HL-60 (cell line): Measurements from ENCODE around the gene RIN3.
A peak's percentile ranks its signal among the peaks of the same experiment; 100 is the strongest.

Source experiments
- DNase-seq, 2 experiments: peaks; one replicate each; pipeline ENCODE4 v3.0.0-alpha.2; 2010 to 2020; ENCODE audit warnings: low read depth in 1 of 2, low spot score in 1 of 2
- H3K27ac ChIP-seq: fragments of 250-450 bp; sonication (Bioruptor Pico); replicated peaks from 2 replicates; pipeline ENCODE4 v1.5.1; 2020; ENCODE audit warnings: mild to moderate bottlenecking, moderate library complexity
- H3K27me3 ChIP-seq: fragments of 250-450 bp; sonication (Bioruptor Pico); 2 replicates; pipeline ENCODE4 v1.5.1; 2021; ENCODE audit warnings: mild to moderate bottlenecking, moderate library complexity; ENCODE audit not compliant: insufficient read depth, poor library complexity, severe bottlenecking
- H3K4me3 ChIP-seq: replicated peaks from 2 replicates; pipeline ENCODE4 v1.5.1; 2011; ENCODE audit warnings: mild to moderate bottlenecking, control low read depth, low read length; ENCODE audit not compliant: insufficient read depth
- CTCF ChIP-seq: IDR thresholded peaks from one replicate; pipeline ENCODE4 v1.5.1; 2011; ENCODE audit warnings: low read length, control low read depth, inconsistent platforms; ENCODE audit not compliant: insufficient read depth
- GABPA ChIP-seq: IDR thresholded peaks from 2 replicates; pipeline ENCODE4 v1.6.1; 2012; ENCODE audit warnings: low read depth
- POLR2AphosphoS5 ChIP-seq: IDR thresholded peaks from 2 replicates; pipeline ENCODE4 v1.6.1; 2012; ENCODE audit warnings: low read depth
- REST ChIP-seq: IDR thresholded peaks from 2 replicates; pipeline ENCODE4 v1.6.1; 2012; ENCODE audit warnings: low read depth; ENCODE audit not compliant: insufficient replicate concordance
- SPI1 ChIP-seq: IDR thresholded peaks from 2 replicates; pipeline ENCODE4 v1.6.1; 2012; ENCODE audit warnings: low read depth, mild to moderate bottlenecking, borderline replicate concordance

RIN3 gene

GRCh38 chr14:92502541-92503286 is 10.9 kb upstream of the RIN3 start:
- DNase-seq: no peak
- H3K27ac ChIP-seq: no peak overlapping the region
- TF ChIP-seq SPI1: no peak
- TF ChIP-seq CTCF: no peak
- TF ChIP-seq GABPA: no peak
- TF ChIP-seq REST: no peak
- no peak for TF ChIP-seq POLR2AphosphoS5

DNA sequence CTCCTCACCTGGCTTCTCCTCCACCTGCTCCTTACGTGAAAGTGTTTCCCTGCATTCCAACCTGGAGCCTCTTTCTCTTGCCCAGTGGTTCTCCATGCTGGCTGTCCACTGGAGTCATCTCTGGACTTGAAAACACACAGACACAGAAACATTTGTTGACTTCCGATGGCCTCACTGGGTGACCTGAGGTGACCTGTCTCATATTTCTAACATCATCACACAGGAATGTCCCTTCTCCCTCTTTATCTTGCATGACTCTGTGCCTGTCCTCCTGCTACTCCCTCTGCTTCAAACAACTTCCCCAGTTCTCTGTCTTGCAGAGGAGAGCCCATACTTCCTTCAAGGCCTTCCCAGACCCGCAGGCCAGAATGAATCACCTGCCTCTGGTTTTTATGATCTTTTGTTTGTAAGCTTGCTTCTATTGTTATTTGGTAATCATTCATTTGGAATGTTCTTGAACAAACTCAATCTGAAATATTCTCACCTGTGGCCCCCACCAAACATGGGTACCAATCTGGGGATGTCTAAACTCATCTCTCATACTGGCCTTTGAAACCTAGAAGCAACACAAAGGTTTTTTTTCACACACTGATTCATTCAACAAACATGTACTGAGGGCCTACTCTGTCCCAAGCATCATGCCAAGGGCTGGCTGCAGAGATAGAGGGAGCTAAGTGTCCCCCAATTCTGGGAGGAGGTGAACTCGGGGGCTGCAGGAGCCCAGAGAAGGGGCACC is 9.7 kb upstream of the RIN3 start:
- TF ChIP-seq POLR2AphosphoS5 (no peak), CTCF (no peak), GABPA (no peak), SPI1 (no peak), REST (no peak)
- H3K27ac ChIP-seq: no peak overlapping the region
- DNase-seq: no peak
- H3K4me3 ChIP-seq: no peak overlapping the region
- H3K27me3 ChIP-seq: no peaks in the 10 kb centered on the region

More at GRCh38 chr14:92502541-92503286, 10.9 kb upstream of the RIN3 start:
- no peak overlapping the region for H3K4me3 ChIP-seq
- H3K27me3 ChIP-seq: no peaks in the 10 kb centered on the region

DNA sequence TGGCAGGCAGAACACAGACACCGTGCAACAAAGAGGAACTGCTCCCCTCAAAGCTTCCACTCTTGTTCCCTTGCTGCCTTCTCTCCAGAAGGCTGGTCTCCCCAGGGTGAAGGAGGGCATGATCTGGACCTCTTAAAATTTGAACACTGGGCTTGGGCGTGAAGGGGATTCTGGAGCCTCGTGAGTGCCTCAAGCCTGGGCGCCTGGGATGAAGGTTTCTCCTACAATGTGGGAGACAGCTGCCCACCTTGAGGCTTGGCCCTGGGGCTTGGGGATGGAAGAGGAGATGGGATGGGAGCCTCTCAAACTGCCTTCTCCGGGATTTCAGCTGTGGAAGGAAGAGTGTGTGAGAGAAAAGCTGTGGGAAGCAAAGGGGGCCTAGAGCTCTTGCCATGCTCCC is 7.8 kb upstream of the RIN3 start:
- TF ChIP-seq SPI1 (peak; percentile 33; the same call in 1 of the 2 replicates), REST (no peak)
- Histone ChIP-seq H3K27ac (no peak overlapping the region), H3K27me3 (no peaks in the 10 kb centered on the region)

More for the DNA sequence above, 7.8 kb upstream of the RIN3 start:
- no peak overlapping the region for H3K4me3 ChIP-seq
- DNase-seq: no peak
